ENCODE measurements around the gene CLSTN3.

CLSTN3 gene

DNA sequence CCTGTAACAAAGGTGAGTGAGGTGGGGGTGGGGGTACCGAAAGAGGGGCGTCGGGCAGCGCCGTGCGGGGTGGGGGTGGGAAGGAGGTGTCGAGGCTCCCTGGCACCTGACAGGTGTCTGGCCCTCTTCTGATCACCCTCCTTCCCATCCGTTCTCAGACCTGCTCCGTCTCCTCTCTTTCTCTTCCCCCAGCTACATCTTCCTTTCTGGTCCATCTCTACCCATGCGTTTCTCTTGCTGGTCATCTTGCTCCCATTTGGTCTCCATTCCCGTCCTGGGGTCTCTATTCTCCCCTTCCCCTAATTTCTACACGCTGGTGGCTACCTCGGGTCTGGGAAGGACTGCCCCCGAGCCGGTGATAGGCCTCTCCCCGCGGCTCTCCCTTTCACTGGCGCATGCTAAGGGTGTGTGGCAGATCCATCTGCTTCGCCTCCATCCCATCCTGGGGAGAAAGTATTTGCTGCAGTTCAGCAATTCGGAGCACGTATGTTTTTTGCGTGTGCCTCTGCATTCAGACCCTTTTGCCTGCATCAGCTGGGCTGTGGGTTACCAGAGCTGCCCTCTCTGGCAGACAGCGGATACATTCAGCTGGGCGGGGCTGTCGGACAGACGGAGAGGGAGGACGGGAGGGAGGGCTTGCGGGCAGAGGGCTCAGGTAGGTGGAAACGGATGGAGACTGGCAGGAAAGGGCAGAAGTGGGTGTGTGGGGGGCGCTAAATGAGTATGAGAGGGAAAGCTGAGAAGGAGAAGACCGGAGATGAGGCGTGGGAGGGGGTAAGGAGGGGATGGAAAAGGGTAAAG lies 730 bp downstream of the CLSTN3 start (continued):
- TF ChIP-seq PRDM2 (tag by site-specific recombination; IDR thresholded peaks at IDR 0.05; ENCODE audit: borderline replicate concordance) = no peak; the same call in 1 of the 2 replicates
- no peak for TF ChIP-seq PRDM4 (tag by site-specific recombination; IDR thresholded peaks at IDR 0.05)
- TF ChIP-seq ZNF510 (tag by site-specific recombination; IDR thresholded peaks at IDR 0.05; ENCODE audit: insufficient replicate concordance) = no peak
- TF ChIP-seq, protein P1, sequence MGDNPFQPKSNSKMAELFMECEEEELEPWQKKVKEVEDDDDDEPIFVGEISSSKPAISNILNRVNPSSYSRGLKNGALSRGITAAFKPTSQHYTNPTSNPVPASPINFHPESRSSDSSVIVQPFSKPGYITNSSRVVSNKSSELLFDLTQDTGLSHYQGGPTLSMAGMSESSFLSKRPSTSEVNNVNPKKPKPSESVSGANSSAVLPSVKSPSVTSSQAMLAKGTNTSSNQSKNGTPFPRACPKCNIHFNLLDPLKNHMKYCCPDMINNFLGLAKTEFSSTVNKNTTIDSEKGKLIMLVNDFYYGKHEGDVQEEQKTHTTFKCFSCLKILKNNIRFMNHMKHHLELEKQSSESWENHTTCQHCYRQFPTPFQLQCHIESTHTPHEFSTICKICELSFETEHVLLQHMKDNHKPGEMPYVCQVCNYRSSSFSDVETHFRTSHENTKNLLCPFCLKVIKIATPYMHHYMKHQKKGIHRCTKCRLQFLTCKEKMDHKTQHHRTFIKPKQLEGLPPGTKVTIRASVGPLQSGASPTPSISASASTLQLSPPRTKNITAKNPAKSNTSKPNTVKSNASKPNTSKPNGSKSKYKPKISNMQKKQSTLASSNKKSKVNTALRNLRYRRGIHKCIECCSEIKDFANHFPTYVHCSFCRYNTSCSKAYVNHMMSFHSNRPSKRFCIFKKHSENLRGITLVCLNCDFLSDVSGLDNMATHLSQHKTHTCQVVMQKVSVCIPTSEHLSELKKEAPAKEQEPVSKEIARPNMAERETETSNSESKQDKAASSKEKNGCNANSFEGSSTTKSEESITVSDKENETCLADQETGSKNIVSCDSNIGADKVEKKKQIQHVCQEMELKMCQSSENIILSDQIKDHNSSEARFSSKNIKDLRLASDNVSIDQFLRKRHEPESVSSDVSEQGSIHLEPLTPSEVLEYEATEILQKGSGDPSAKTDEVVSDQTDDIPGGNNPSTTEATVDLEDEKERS (tag by site-specific recombination; IDR thresholded peaks at IDR 0.05) = no peak
- no peak for TF ChIP-seq ZNF112 (tag by site-specific recombination; IDR thresholded peaks at IDR 0.05)
- TF ChIP-seq ZSCAN16 (tag by site-specific recombination; IDR thresholded peaks at IDR 0.05) = no peak
- TF ChIP-seq ZNF76 (tag by site-specific recombination; IDR thresholded peaks at IDR 0.05; ENCODE audit: borderline replicate concordance, low read depth) = no peak
- TF ChIP-seq ZNF404 (tag by site-specific recombination; IDR thresholded peaks at IDR 0.05) = no peak
- TF ChIP-seq GLIS1 (tag by site-specific recombination; IDR thresholded peaks at IDR 0.05) = no peak
- no peak for TF ChIP-seq ZNF692 (tag by site-specific recombination; IDR thresholded peaks at IDR 0.05)
- no peak for TF ChIP-seq ZNF18 (tag by site-specific recombination; IDR thresholded peaks at IDR 0.05)
- TF ChIP-seq, protein P2, sequence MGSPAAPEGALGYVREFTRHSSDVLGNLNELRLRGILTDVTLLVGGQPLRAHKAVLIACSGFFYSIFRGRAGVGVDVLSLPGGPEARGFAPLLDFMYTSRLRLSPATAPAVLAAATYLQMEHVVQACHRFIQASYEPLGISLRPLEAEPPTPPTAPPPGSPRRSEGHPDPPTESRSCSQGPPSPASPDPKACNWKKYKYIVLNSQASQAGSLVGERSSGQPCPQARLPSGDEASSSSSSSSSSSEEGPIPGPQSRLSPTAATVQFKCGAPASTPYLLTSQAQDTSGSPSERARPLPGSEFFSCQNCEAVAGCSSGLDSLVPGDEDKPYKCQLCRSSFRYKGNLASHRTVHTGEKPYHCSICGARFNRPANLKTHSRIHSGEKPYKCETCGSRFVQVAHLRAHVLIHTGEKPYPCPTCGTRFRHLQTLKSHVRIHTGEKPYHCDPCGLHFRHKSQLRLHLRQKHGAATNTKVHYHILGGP (tag by site-specific recombination; IDR thresholded peaks at IDR 0.05) = no peak

All from HEK293 (cell line).